Measurements from ENCODE around the gene INHBA. TPM values are rescaled to one million over a fixed set of nuclear protein-coding genes. Genes with fewer than 3 reads are reported as not detected.

Gene INHBA
- total RNA-seq, 2 experiments from 2014 or later = not detected

- H3K36me3 Mint-ChIP-seq (ENCODE audit: low read depth) = no peaks in the 10 kb centered on the region
- POLR2A ChIA-PET = no interaction called here
- H3K27ac Mint-ChIP-seq = no peak overlapping the region
- no peaks in the 10 kb centered on the region for H3K9me3 Mint-ChIP-seq
- CTCF ChIA-PET = no interaction called here
- peaks cover 3% of the 10 kb centered on the region for H3K27me3 Mint-ChIP-seq
- no peak for DNase-seq
- H3K4me1 Mint-ChIP-seq = no peaks in the 10 kb centered on the region
- H3K4me3 Mint-ChIP-seq = no peak overlapping the region
Measured at GRCh38 chr7:41652267-41652666, 50.6 kb downstream of the INHBA start.

- ChIA-PET POLR2A (no interaction called here), CTCF (no interaction called here)
- Mint-ChIP-seq H3K27ac (no peak overlapping the region), H3K4me3 (no peak overlapping the region), H3K27me3 (no peaks in the 10 kb centered on the region), H3K4me1 (no peaks in the 10 kb centered on the region), H3K36me3 (ENCODE audit: low read depth) (no peaks in the 10 kb centered on the region), H3K9me3 (no peaks in the 10 kb centered on the region)
- DNase-seq = no peak
Measured at GRCh38 chr7:41648501-41648900, 54.4 kb downstream of the INHBA start.

DNA sequence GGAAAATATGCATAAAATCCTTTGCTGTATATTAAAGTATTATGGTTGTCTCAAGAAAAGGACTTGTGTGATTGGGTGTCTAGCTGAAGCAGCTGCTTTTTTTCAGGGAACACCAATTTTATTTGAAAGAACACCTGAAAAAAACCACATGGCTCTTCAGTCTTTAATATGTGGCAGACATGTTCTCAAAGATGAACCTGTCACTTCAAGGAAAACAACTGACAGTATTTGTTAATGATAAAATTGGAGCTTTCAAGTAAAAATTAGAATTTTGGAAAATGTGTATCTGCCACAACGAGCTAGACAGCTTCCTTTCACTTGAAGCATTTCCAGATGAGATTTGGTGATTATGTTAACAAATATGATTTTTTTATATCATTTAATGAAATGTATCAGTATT lies 59.3 kb downstream of the INHBA start:
- CTCF ChIA-PET = no interaction called here
- POLR2A ChIA-PET = no interaction called here
- DNase-seq = no peak

GRCh38 chr7:41641665-41642014 lies 61.2 kb downstream of the INHBA start:
- POLR2A ChIA-PET = no interaction called here
- H3K36me3 Mint-ChIP-seq (ENCODE audit: low read depth) = no peaks in the 10 kb centered on the region
- H3K9me3 Mint-ChIP-seq = no peaks in the 10 kb centered on the region
- H3K27me3 Mint-ChIP-seq = no peaks in the 10 kb centered on the region
- H3K4me3 Mint-ChIP-seq = no peak overlapping the region
- no peak for DNase-seq
- no peak overlapping the region for H3K27ac Mint-ChIP-seq
- CTCF ChIA-PET = no interaction called here
- H3K4me1 Mint-ChIP-seq = no peaks in the 10 kb centered on the region

More for the DNA sequence above, 59.3 kb downstream of the INHBA start:
- no peak overlapping the region for H3K4me3 Mint-ChIP-seq
- no peaks in the 10 kb centered on the region for H3K9me3 Mint-ChIP-seq
- H3K36me3 Mint-ChIP-seq (ENCODE audit: low read depth) = no peaks in the 10 kb centered on the region
- no peaks in the 10 kb centered on the region for H3K27me3 Mint-ChIP-seq
- no peak overlapping the region for H3K27ac Mint-ChIP-seq
- no peaks in the 10 kb centered on the region for H3K4me1 Mint-ChIP-seq

DNA sequence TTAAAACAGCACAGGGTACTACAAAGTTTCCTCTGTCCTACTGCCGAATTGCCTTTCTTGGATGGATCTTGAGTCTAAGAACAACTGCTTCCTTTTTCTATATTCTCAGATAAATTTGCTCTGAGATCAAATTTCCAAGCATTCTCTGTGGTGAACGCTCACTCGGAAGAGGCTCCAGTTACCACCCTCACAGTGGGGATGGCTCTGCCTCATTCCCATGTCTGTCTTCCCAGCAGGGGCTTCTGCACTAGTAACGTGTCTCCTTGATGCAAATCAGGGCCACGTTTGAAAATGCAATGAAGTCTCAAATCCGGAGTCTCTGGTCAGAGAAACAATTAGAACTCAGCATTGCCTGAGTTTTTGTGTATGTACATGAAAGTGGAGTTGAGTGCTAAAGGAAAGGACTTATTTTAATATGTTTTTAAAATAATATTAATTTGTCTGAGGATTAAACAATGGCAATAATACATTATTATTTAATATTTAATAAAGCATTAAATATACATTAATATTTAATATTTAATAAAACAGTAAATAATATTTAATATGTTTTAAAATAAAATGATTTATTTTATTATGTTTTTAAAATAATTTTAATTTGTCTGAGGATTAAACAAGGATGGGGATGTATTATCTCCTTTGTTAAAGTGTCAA lies 61.8 kb downstream of the INHBA start:
- Mint-ChIP-seq H3K4me1 (no peaks in the 10 kb centered on the region), H3K27me3 (no peaks in the 10 kb centered on the region), H3K9me3 (no peaks in the 10 kb centered on the region), H3K4me3 (no peak overlapping the region), H3K36me3 (ENCODE audit: low read depth) (no peaks in the 10 kb centered on the region), H3K27ac (no peak overlapping the region)
- no peak for DNase-seq
- POLR2A ChIA-PET = no interaction called here
- CTCF ChIA-PET = no interaction called here

- ChIA-PET POLR2A (no interaction called here), CTCF (no interaction called here)
- DNase-seq = no peak
- Mint-ChIP-seq H3K27me3 (no peaks in the 10 kb centered on the region), H3K9me3 (no peaks in the 10 kb centered on the region), H3K27ac (no peak overlapping the region), H3K4me3 (no peak overlapping the region), H3K4me1 (no peaks in the 10 kb centered on the region), H3K36me3 (ENCODE audit: low read depth) (no peaks in the 10 kb centered on the region)
Measured at GRCh38 chr7:41640487-41640886, 62.4 kb downstream of the INHBA start.

DNA sequence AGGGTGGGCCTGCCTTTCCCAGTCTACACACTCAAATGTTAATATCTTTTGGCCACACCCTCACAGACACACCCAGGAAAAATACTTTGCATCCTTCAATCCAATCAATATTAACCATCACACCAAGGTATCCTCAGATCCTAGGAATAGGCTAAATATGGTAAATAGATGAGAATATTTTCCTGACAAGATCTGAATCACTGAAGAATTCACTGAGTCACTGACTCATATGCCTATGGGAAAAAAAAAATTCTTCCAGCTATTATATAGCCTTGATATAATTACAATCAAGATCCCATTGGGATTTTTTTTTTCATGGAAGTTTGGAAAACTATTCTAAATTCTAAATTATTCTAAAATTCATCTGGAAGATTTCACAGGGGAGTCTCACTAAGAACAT lies 65.8 kb downstream of the INHBA start:
- no peak for DNase-seq
- Mint-ChIP-seq H3K36me3 (ENCODE audit: low read depth) (no peaks in the 10 kb centered on the region), H3K4me1 (no peaks in the 10 kb centered on the region), H3K27me3 (no peaks in the 10 kb centered on the region), H3K27ac (no peak overlapping the region), H3K4me3 (no peak overlapping the region), H3K9me3 (no peaks in the 10 kb centered on the region)
- CTCF ChIA-PET = no interaction called here
- POLR2A ChIA-PET = interaction anchor here (0.8 kb wide), 1 partner anchor 670 kb away, joined by 3 read pairs; no protein-coding TSS in a partner anchor

Data from activated CD4-positive, alpha-beta T cell treated with anti-CD3 and anti-CD28 coated beads, Interleukin-2, amount 10 ng/mL, durations not matched to agents 7 days and 5 days (primary cell).